ENCODE data around the gene AAK1. TPM values are rescaled to one million over a fixed set of nuclear protein-coding genes. Genes with fewer than 3 reads are reported as not detected.

AAK1 gene
- total and polyA plus RNA-seq, 8 donors = 12.9 to 115 (median 66.8) TPM

- Histone ChIP-seq H3K4me1 (peaks cover 0 to 18% (median 4%) of the 10 kb centered on the region in 4 donors), H3K27me3 (no peaks in the 10 kb centered on the region), H3K27ac (no peak overlapping the region), H3K36me3 (peaks cover 6 to 57% (median 45%) of the 10 kb centered on the region in 4 donors), H3K9me3 (no peaks in the 10 kb centered on the region), H3K4me3 (no peak overlapping the region)
- no peak for TF ChIP-seq POLR2A (IDR thresholded peaks at IDR 0.05)
- no peak for TF ChIP-seq EP300 (IDR thresholded peaks at IDR 0.05)
- TF ChIP-seq POLR2AphosphoS5 (IDR thresholded peaks at IDR 0.05) = no peak
- no peak for TF ChIP-seq CTCF (IDR thresholded peaks at IDR 0.05)
- DNase-seq = no peak
- intact Hi-C loops (cut with DNase I; ENCODE audit: low total_unique reads) = no loop called here
- 69 to 80% (median 75%) methylated on average over 4 of the region's 4 CpGs for WGBS, 5 donors
Measured at GRCh38 chr2:69491864-69492263, 151.7 kb downstream of the AAK1 start.

- Histone ChIP-seq H3K27ac (peak overlapping the region in 1 of 5 donors; percentile 23), H3K9me3 (no peaks in the 10 kb centered on the region), H3K4me3 (no peak overlapping the region), H3K36me3 (peaks cover 10 to 52% (median 43%) of the 10 kb centered on the region in 4 donors), H3K4me1 (peaks cover 0 to 18% (median 4%) of the 10 kb centered on the region in 4 donors), H3K27me3 (no peaks in the 10 kb centered on the region)
- no peak for TF ChIP-seq CTCF (IDR thresholded peaks at IDR 0.05)
- TF ChIP-seq EP300 (IDR thresholded peaks at IDR 0.05) = no peak
- TF ChIP-seq POLR2A (IDR thresholded peaks at IDR 0.05) = no peak
- TF ChIP-seq POLR2AphosphoS5 (IDR thresholded peaks at IDR 0.05) = no peak
- DNase-seq = no peak
- intact Hi-C loops (cut with DNase I; ENCODE audit: low total_unique reads) = no loop called here
- 78 to 91% (median 87%) methylated on average over 1 of the region's 1 CpG for WGBS, 5 donors
Measured at GRCh38 chr2:69490486-69490885, 153.1 kb downstream of the AAK1 start.

GRCh38 chr2:69489793-69490192, 153.7 kb downstream of the AAK1 start:
- 79 to 96% (median 87%) methylated on average over 6 of the region's 6 CpGs for WGBS, 5 donors
- H3K27ac ChIP-seq = peak overlapping the region in 2 of 5 donors; percentile 23 to 34

GRCh38 chr2:69483696-69484095, 159.8 kb downstream of the AAK1 start:
- no peaks in the 10 kb centered on the region for H3K27me3 ChIP-seq
- intact Hi-C loops (cut with DNase I; ENCODE audit: low total_unique reads) = no loop called here
- peaks cover 5 to 28% (median 18%) of the 10 kb centered on the region in 4 donors for H3K4me1 ChIP-seq
- peak in 1 of 2 donors; percentile 85 for DNase-seq
- TF ChIP-seq POLR2AphosphoS5 (IDR thresholded peaks at IDR 0.05) (no peak), EP300 (IDR thresholded peaks at IDR 0.05) (no peak), CTCF (IDR thresholded peaks at IDR 0.05) (no peak), POLR2A (IDR thresholded peaks at IDR 0.05) (no peak)
- peak overlapping the region in 4 of 5 donors; percentile 5 to 71 (median 34) for H3K27ac ChIP-seq
- peaks cover 4 to 43% (median 34%) of the 10 kb centered on the region in 4 donors for H3K36me3 ChIP-seq
- H3K4me3 ChIP-seq = no peak overlapping the region
- H3K9me3 ChIP-seq = no peaks in the 10 kb centered on the region
- WGBS, 5 donors = 23 to 45% (median 30%) methylated on average over 3 of the region's 3 CpGs

More at GRCh38 chr2:69489793-69490192, 153.7 kb downstream of the AAK1 start:
- intact Hi-C loops (cut with DNase I; ENCODE audit: low total_unique reads) = no loop called here
- TF ChIP-seq EP300 (IDR thresholded peaks at IDR 0.05) (no peak), POLR2AphosphoS5 (IDR thresholded peaks at IDR 0.05) (no peak), CTCF (IDR thresholded peaks at IDR 0.05) (no peak), POLR2A (IDR thresholded peaks at IDR 0.05) (no peak)
- Histone ChIP-seq H3K4me3 (no peak overlapping the region), H3K36me3 (peaks cover 10 to 45% (median 36%) of the 10 kb centered on the region in 4 donors), H3K9me3 (no peaks in the 10 kb centered on the region), H3K27me3 (no peaks in the 10 kb centered on the region), H3K4me1 (peaks cover 0 to 22% (median 6%) of the 10 kb centered on the region in 4 donors)
- DNase-seq = no peak

Measured in stomach (tissue), 9 donors.